Measurements from ENCODE around the gene DNAJC27.

DNAJC27 gene

GRCh38 chr2:24899361-24899910 lies 72.3 kb downstream of the DNAJC27 start:
- Histone ChIP-seq H2AFZ (ENCODE audit: low read length) (no peak overlapping the region), H4K20me1 (ENCODE audit: insufficient read depth, low read length) (no peaks in the 10 kb centered on the region), H3K4me2 (ENCODE audit: low read length) (no peak overlapping the region), H3K9me3 (ENCODE audit: low read length) (peaks cover 26% of the 10 kb centered on the region), H3K36me3 (ENCODE audit: insufficient read depth, low read length) (peaks cover 68% of the 10 kb centered on the region), H3K9ac (ENCODE audit: low read length) (no peak overlapping the region), H3K9me2 (ENCODE audit: low read depth, low read length) (no peaks in the 10 kb centered on the region), H3F3A (ENCODE audit: insufficient read depth, low read length) (no peaks in the 10 kb centered on the region), H3K79me2 (ENCODE audit: insufficient read depth, low read length) (no peaks in the 10 kb centered on the region), H3K4me1 (ENCODE audit: insufficient read depth, low read length, severe bottlenecking) (no peaks in the 10 kb centered on the region), H3K27ac (ENCODE audit: low read depth, low read length, poor library complexity, severe bottlenecking) (no peak overlapping the region), H3K27me3 (ENCODE audit: insufficient read depth, low read length) (no peaks in the 10 kb centered on the region), H3K4me3 (ENCODE audit: low read depth, low read length, poor library complexity, severe bottlenecking) (no peak overlapping the region)
- TF ChIP-seq CTCF (IDR thresholded peaks at IDR 0.05; ENCODE audit: low read length) (no peak), EZH2 (IDR thresholded peaks at IDR 0.05; ENCODE audit: borderline replicate concordance, low read length) (no peak)

- Histone ChIP-seq H3F3A (ENCODE audit: insufficient read depth, low read length) (no peaks in the 10 kb centered on the region), H4K20me1 (ENCODE audit: insufficient read depth, low read length) (no peaks in the 10 kb centered on the region), H3K27ac (ENCODE audit: low read depth, low read length, poor library complexity, severe bottlenecking) (no peak overlapping the region), H3K9ac (ENCODE audit: low read length) (no peak overlapping the region), H3K36me3 (ENCODE audit: insufficient read depth, low read length) (peaks cover 58% of the 10 kb centered on the region), H3K4me2 (ENCODE audit: low read length) (no peak overlapping the region), H3K9me3 (ENCODE audit: low read length) (peaks cover 26% of the 10 kb centered on the region), H2AFZ (ENCODE audit: low read length) (no peak overlapping the region), H3K9me2 (ENCODE audit: low read depth, low read length) (no peaks in the 10 kb centered on the region), H3K27me3 (ENCODE audit: insufficient read depth, low read length) (no peaks in the 10 kb centered on the region), H3K4me3 (ENCODE audit: low read depth, low read length, poor library complexity, severe bottlenecking) (no peak overlapping the region), H3K79me2 (ENCODE audit: insufficient read depth, low read length) (no peaks in the 10 kb centered on the region), H3K4me1 (ENCODE audit: insufficient read depth, low read length, severe bottlenecking) (no peaks in the 10 kb centered on the region)
- TF ChIP-seq EZH2 (IDR thresholded peaks at IDR 0.05; ENCODE audit: borderline replicate concordance, low read length) (no peak), CTCF (IDR thresholded peaks at IDR 0.05; ENCODE audit: low read length) (no peak)
Observed at GRCh38 chr2:24898122-24899109, 73.3 kb downstream of the DNAJC27 start.

DNA sequence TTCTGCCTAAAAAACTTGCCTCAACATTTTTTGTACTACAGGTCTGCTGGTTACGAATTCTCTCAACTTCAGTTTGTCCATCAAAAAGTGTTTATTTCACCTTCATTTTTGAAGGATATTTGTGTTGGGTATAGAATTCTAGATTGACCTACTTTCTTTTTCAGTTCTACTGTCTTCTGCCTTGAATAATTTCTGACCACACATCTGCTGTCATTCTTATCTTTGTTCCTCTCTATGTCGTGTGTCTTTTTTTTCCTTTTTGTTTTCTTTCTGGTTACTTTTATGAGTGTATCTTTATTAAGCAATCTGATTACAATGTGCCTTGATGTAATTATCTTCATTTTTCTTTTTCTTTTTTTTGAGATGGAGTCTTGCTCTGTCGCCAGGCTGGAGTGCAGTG lies 77.0 kb downstream of the DNAJC27 start:
- H3K4me1 ChIP-seq (ENCODE audit: insufficient read depth, low read length, severe bottlenecking) = no peaks in the 10 kb centered on the region
- no peak overlapping the region for H3K9ac ChIP-seq (ENCODE audit: low read length)
- no peaks in the 10 kb centered on the region for H3K9me2 ChIP-seq (ENCODE audit: low read depth, low read length)
- H3K79me2 ChIP-seq (ENCODE audit: insufficient read depth, low read length) = no peaks in the 10 kb centered on the region
- peaks cover 26% of the 10 kb centered on the region for H3K9me3 ChIP-seq (ENCODE audit: low read length)
- H3F3A ChIP-seq (ENCODE audit: insufficient read depth, low read length) = no peaks in the 10 kb centered on the region
- H4K20me1 ChIP-seq (ENCODE audit: insufficient read depth, low read length) = no peaks in the 10 kb centered on the region
- H3K27ac ChIP-seq (ENCODE audit: low read depth, low read length, poor library complexity, severe bottlenecking) = no peak overlapping the region
- no peak overlapping the region for H3K4me2 ChIP-seq (ENCODE audit: low read length)
- TF ChIP-seq CTCF (IDR thresholded peaks at IDR 0.05; ENCODE audit: low read length) (no peak), EZH2 (IDR thresholded peaks at IDR 0.05; ENCODE audit: borderline replicate concordance, low read length) (no peak)
- H2AFZ ChIP-seq (ENCODE audit: low read length) = no peak overlapping the region
- H3K27me3 ChIP-seq (ENCODE audit: insufficient read depth, low read length) = no peaks in the 10 kb centered on the region
- H3K36me3 ChIP-seq (ENCODE audit: insufficient read depth, low read length) = peaks cover 45% of the 10 kb centered on the region
- H3K4me3 ChIP-seq (ENCODE audit: low read depth, low read length, poor library complexity, severe bottlenecking) = no peak overlapping the region

Measured in OCI-LY1 (cell line).